ENCODE measurements around the gene VPS13D.

GRCh38 chr1:12504601-12505000, 274.8 kb downstream of the VPS13D start:
- TF ChIP-seq POLR2A (IDR thresholded peaks at IDR 0.05; ENCODE audit: low read length) (no peak), GATA1 (IDR thresholded peaks at IDR 0.05; ENCODE audit: low read depth, low read length) (no peak)

Measured in erythroblast (primary cell).